Activated T-cell treated with anti-CD3 and anti-CD28 coated beads for 1 hour (primary cell): ENCODE results near the gene EBF3.

ENCODE experiments used
- DNase-seq: peaks from one replicate; pipeline ENCODE4 v3.0.0-alpha.2; 2020; ENCODE audit warnings: low read depth

EBF3 gene

GRCh38 chr10:129870961-129871621 lies 93.0 kb downstream of the EBF3 start:
- DNase-seq: no peak

DNA sequence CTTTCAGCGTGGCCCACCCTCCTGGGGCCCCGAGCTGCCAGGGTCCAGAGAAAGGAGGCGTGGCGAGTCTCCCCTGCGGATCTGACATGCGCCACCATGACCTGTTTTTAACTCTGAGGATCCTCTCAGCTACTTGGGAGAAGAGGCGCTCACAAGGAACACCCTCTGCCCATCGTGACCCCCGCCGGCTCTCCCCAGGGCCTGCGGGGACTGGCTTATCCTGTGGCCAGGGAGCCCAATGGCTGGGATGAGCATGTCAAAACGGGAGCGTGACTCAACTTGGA lies 93.7 kb downstream of the EBF3 start:
- DNase-seq: no peak

DNA sequence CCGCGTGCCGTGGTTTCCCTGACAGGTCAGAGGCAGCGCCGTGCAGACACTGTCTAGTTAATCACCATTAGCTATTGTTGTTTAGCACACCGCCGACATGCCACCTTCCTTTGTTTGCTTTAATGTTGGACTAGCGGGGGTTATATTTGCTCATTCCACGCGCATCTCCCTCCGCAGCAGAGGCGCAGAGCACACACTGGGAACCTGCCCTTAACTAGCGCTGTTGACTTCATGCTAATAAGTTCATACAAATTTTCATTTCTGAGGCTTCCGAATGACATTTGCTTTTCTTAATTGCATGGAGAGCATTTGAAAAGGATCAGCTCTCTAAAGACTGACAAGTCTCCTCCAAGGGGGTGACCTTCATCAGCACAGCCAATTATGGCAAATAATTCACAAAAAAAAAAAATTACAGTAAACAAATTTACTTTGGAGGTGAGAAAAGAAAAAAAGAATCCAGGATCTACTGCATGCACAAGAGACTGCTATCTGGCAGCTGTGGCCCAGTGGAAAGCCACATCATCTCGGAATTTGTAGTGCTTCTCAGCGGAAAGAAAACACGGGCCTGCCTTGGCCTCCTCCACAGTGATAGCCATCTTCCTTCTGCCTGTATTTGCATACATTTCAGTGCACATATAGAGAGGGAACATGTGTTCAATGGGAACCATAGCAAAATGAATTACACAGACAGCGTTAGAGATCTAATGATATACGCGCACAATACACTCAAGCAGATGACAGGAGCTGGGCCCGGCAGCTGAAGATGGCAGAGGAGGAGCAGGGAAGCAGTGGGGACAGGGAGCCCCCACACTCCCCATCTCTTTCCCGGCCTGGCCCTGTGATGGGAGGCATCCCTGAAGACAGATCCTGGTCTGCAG lies 94.2 kb downstream of the EBF3 start:
- DNase-seq: no peak

DNA sequence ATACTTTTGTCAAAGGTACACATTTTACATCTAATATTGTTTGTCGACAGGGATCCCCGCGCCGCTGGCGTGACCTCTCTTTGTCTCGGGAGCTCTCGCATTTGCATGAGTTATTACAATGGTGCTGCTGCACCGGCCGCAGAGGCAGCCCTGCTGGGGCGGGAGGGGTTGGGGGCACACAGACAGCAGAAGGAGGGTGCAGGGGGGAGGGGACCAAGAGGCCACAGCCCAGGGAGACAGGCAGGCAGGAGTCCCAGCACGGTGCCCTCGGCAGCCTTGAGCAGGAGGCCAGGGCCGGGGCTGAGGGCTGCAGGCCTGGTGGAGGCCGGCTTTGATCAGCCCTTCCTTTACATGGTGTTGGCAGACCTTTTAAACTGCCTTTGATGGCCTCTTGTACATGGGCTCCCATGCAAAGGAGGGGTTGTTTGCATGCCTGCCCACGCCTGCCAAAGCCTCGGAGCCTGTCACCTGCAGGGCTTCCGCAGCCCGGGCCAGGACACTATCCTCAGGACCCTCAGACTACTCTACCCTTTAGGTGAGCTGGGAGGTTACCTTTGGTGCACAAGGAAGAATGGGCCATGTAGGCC lies 95.5 kb downstream of the EBF3 start:
- no peak for DNase-seq

DNA sequence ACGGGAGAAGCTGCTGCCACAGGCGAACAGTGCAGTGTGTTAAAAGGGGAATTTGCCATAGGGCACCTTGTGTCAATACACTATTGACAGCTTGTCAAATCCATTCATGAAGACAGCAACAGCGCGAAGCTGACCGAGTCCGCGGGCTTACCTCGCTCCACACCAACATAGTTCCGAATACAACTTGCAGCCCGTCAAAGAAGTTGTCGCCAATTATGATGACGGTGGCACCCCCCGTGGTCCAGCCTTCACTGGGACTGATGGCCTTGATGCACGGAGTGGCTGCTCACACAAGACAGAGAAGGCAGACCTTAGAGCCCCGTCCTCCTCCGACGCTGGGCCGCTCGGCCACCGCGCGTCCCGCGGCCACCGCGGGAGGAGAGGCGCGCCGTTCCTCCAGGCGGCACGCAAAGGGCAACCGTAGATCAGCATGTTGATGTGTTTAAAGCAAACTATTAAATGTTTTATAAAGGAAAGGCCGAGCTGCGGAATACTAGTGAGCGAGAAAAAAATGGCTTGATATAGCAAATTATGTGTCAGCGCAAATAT lies 96.4 kb downstream of the EBF3 start:
- no peak for DNase-seq

GRCh38 chr10:129866894-129867293 lies 97.2 kb downstream of the EBF3 start:
- no peak for DNase-seq

DNA sequence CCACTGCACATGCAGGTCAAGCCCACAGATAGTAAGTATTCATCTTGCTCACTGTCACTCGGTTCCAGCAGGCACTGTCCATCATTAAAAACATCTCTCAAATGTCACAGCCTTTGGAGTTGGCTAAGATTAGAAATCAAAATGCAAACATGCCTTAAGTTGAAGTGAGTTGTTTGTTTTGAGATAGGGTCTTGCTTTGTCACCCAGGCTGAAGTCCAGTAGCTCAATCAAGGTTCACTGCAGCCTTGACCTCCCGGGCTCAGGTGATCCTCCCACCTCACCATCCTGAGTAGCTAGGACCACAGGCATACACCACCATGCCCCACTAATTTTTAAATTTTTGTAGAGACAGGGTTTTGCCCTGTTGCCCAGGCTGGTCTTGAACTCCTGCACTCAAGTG lies 98.1 kb downstream of the EBF3 start:
- DNase-seq: no peak

GRCh38 chr10:129865413-129865812 lies 98.7 kb downstream of the EBF3 start:
- no peak for DNase-seq

- DNase-seq: no peak
Measured at GRCh38 chr10:129864601-129865126, 99.4 kb downstream of the EBF3 start.

DNA sequence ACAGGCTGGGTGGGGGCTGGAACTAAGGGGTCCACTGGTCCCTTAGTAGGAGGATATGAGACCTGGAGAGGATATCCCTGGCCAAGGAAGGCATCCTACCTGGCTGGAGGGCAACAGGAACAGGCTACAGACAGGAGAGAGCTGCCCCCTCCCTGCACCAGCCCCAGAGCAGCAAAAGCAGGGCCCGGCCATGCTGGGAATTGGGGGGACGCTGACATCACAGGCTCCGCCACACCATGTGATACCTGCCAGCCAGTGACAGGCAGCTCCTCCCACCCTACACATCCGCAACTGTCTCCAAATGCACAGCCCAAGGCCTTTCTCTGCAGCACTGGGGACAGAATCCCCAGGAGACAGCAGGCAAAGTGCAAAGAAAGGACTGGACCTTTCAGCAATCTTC lies 100.0 kb downstream of the EBF3 start:
- no peak for DNase-seq

DNA sequence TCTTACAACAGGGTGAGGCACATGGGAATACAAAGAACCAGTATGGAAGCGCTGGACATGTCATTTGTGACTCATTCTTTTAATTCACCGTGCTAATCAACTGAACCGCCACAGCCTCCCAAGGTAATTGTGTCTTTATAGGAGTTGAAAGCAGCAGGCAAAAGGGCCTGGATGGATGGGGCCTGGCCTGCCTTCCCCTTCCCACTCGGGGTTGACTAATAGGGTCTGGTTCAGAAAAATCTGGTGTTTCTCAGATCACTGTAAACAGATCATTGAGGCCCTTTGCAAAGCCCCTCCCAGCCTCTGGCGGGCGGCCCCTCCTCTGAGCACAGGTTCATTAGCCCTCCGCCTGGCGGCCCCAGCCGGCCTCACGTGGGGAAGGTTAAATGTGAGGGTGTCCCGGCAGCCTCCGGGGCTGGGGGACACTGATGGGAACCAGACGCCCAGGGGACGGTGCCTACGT lies 100.8 kb downstream of the EBF3 start:
- DNase-seq: no peak

GRCh38 chr10:129861776-129862531 lies 102.1 kb downstream of the EBF3 start:
- no peak for DNase-seq

GRCh38 chr10:129860396-129860795 lies 103.7 kb downstream of the EBF3 start:
- no peak for DNase-seq

GRCh38 chr10:129859536-129859935 lies 104.5 kb downstream of the EBF3 start:
- no peak for DNase-seq

DNA sequence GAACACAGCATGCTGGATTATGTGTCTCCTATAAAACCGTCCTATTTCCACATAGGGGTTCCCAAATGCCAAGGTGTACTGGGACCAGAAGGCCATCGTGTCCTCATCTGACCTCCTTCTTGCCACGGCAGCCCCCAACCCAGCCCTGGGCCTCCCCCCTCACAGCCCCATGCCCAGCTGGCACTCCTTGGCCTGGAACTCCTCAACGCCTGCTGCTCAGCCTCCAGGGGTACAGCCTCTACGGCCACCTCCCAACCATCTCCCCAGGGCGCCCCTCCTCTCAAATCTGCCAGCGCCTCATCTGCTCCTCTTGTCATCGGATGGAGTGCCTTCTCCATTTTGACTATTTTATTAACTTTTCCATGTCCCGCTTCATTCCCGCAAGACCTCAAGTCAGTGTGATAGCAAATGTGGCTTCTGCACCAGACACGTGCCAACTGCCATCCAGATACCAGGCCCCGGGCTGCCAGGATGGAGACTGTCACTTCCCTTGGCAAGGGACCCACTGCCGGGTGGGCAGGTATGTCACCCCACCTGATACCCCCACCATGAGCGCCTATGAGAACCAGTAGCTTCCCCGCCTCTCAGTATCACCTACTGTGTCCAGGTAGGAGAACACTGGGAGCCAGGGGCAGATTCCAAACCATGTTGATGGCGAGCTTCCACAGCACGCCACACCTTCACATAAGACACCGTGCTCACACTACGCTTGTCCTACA lies 106.7 kb downstream of the EBF3 start:
- DNase-seq: no peak

DNA sequence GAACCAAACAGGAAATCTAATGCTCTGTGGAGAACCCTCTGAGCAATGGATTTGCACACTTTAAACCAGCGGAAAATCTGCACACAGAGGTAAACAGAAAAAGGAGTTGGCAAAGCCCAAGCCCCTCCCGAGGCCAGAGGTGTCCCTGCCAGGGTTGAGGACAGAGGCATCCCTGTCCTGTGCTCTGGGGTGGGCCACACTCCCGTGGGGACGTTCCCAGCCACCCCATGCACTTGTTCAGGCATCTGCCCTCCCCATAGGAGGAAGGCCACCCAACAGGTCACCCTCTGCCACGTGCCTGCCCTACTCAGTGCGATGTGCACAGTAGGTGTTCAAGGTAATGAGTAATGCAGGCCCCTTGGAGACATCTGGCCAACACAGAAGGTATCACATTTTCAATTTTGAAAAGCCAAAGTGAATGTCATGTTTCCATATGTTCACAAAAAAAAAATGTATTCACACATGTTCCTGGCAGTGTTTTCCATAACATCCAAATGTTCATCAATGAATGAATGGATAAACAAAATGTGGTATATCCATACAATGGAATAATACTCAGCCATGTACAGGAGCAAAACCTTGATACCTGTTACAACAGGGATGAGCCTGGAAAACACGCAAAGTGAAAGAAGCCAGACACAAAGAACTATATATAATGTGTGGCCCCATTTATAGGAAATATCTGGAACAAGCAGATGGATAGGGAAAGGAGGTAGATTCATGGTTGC lies 108.1 kb downstream of the EBF3 start:
- DNase-seq: no peak

GRCh38 chr10:129854796-129855705 lies 109.0 kb downstream of the EBF3 start:
- DNase-seq: no peak

GRCh38 chr10:129854158-129854557 lies 109.9 kb downstream of the EBF3 start:
- DNase-seq: no peak

DNA sequence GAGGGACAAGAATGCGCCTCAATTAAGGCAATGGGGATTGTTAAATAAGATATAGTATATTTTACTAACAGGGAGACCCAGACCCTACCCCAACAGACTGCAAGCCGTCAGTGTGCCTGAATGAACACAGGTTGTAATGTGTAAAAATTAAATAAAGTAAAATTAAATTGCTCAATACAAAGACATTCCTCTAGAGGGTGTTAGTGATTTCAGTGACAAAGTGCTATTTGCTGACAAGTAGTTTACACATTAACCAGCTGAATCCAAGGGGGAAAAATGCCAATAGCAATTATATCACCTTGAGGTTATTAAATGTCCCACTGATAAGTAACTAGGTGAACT lies 110.5 kb downstream of the EBF3 start:
- DNase-seq: no peak
